BLaER1 (cell line): ENCODE results near the gene SPAM1.

Experiments
- H3K27ac ChIP-seq: shearing (Covaris generic); formaldehyde crosslinking; 2 replicates; pipeline ENCODE4 v1.8.1; 2022
- H3K27me3 ChIP-seq: shearing (Covaris generic); formaldehyde crosslinking; 2 replicates; pipeline ENCODE4 v1.8.1; 2022
- H3K36me3 ChIP-seq: shearing (Covaris generic); formaldehyde crosslinking; 2 replicates; pipeline ENCODE4 v1.8.1; 2022
- H3K4me1 ChIP-seq: shearing (Covaris generic); formaldehyde crosslinking; 2 replicates; pipeline ENCODE4 v1.8.1; 2022
- H3K4me2 ChIP-seq: shearing (Covaris generic); formaldehyde crosslinking; 2 replicates; pipeline ENCODE4 v1.8.1; 2022
- H3K4me3 ChIP-seq: shearing (Covaris generic); formaldehyde crosslinking; 2 replicates; pipeline ENCODE4 v1.8.1; 2022
- H3K9ac ChIP-seq: shearing (Covaris generic); formaldehyde crosslinking; 2 replicates; pipeline ENCODE4 v1.8.1; 2022
- H3K9me3 ChIP-seq: shearing (Covaris generic); formaldehyde crosslinking; 2 replicates; pipeline ENCODE4 v1.8.1; 2022
- H4K20me1 ChIP-seq: shearing (Covaris generic); formaldehyde crosslinking; 2 replicates; pipeline ENCODE4 v1.8.1; 2022
- Cebpa-rat ChIP-seq: shearing (Covaris generic); IDR thresholded peaks from 2 replicates; pipeline ENCODE4 v1.8.1; 2022

Gene SPAM1

GRCh38 chr7:123917878-123918277 lies 7.2 kb upstream of the SPAM1 start:
- no peaks in the 10 kb centered on the region for H3K4me1 ChIP-seq
- no peaks in the 10 kb centered on the region for H3K27me3 ChIP-seq
- H3K27ac ChIP-seq: no peak overlapping the region
- TF ChIP-seq Cebpa-rat: no peak
- no peaks in the 10 kb centered on the region for H4K20me1 ChIP-seq
- no peak overlapping the region for H3K4me3 ChIP-seq
- no peak overlapping the region for H3K9ac ChIP-seq
- no peaks in the 10 kb centered on the region for H3K36me3 ChIP-seq
- no peaks in the 10 kb centered on the region for H3K9me3 ChIP-seq
- H3K4me2 ChIP-seq: no peak overlapping the region

GRCh38 chr7:123918309-123918708 lies 6.7 kb upstream of the SPAM1 start:
- no peak overlapping the region for H3K9ac ChIP-seq
- H3K36me3 ChIP-seq: no peaks in the 10 kb centered on the region
- no peak overlapping the region for H3K4me3 ChIP-seq
- H3K4me1 ChIP-seq: no peaks in the 10 kb centered on the region
- no peaks in the 10 kb centered on the region for H3K9me3 ChIP-seq
- H4K20me1 ChIP-seq: no peaks in the 10 kb centered on the region
- no peaks in the 10 kb centered on the region for H3K27me3 ChIP-seq
- TF ChIP-seq Cebpa-rat: no peak
- H3K27ac ChIP-seq: no peak overlapping the region
- no peak overlapping the region for H3K4me2 ChIP-seq

- Histone ChIP-seq H3K9me3 (no peaks in the 10 kb centered on the region), H3K27ac (no peak overlapping the region), H3K4me2 (no peak overlapping the region), H3K4me3 (no peak overlapping the region), H3K36me3 (no peaks in the 10 kb centered on the region), H3K27me3 (no peaks in the 10 kb centered on the region), H3K4me1 (no peaks in the 10 kb centered on the region), H4K20me1 (no peaks in the 10 kb centered on the region), H3K9ac (no peak overlapping the region)
- no peak for TF ChIP-seq Cebpa-rat
Measured at GRCh38 chr7:123923599-123923998, 1.4 kb upstream of the SPAM1 start.

GRCh38 chr7:123929107-123929506 lies 4.1 kb downstream of the SPAM1 start:
- Histone ChIP-seq H3K4me1 (no peaks in the 10 kb centered on the region), H3K27ac (no peak overlapping the region), H3K4me2 (no peak overlapping the region), H3K4me3 (no peak overlapping the region), H3K9ac (no peak overlapping the region), H3K27me3 (no peaks in the 10 kb centered on the region), H3K9me3 (no peaks in the 10 kb centered on the region), H4K20me1 (no peaks in the 10 kb centered on the region), H3K36me3 (no peaks in the 10 kb centered on the region)
- TF ChIP-seq Cebpa-rat: no peak

- no peaks in the 10 kb centered on the region for H3K9me3 ChIP-seq
- no peak overlapping the region for H3K27ac ChIP-seq
Measured at GRCh38 chr7:123929655-123930054, 4.6 kb downstream of the SPAM1 start.

GRCh38 chr7:123935436-123936381 lies 10.7 kb downstream of the SPAM1 start:
- TF ChIP-seq Cebpa-rat: no peak
- Histone ChIP-seq H3K36me3 (no peaks in the 10 kb centered on the region), H3K27ac (no peak overlapping the region)

More at GRCh38 chr7:123929655-123930054, 4.6 kb downstream of the SPAM1 start:
- TF ChIP-seq Cebpa-rat: no peak
- no peak overlapping the region for H3K9ac ChIP-seq
- H4K20me1 ChIP-seq: no peaks in the 10 kb centered on the region
- no peaks in the 10 kb centered on the region for H3K4me1 ChIP-seq
- H3K36me3 ChIP-seq: no peaks in the 10 kb centered on the region
- H3K4me3 ChIP-seq: no peak overlapping the region
- H3K4me2 ChIP-seq: no peak overlapping the region
- H3K27me3 ChIP-seq: no peaks in the 10 kb centered on the region

GRCh38 chr7:123936388-123936787 lies 11.3 kb downstream of the SPAM1 start:
- Histone ChIP-seq H3K27me3 (no peaks in the 10 kb centered on the region), H4K20me1 (no peaks in the 10 kb centered on the region), H3K36me3 (no peaks in the 10 kb centered on the region), H3K27ac (no peak overlapping the region), H3K4me1 (no peaks in the 10 kb centered on the region), H3K9ac (no peak overlapping the region), H3K4me2 (no peak overlapping the region), H3K9me3 (no peaks in the 10 kb centered on the region), H3K4me3 (no peak overlapping the region)
- no peak for TF ChIP-seq Cebpa-rat

More at GRCh38 chr7:123935436-123936381, 10.7 kb downstream of the SPAM1 start:
- Histone ChIP-seq H3K27me3 (no peaks in the 10 kb centered on the region), H3K4me3 (no peak overlapping the region), H4K20me1 (no peaks in the 10 kb centered on the region), H3K9ac (no peak overlapping the region), H3K4me1 (no peaks in the 10 kb centered on the region), H3K4me2 (no peak overlapping the region), H3K9me3 (no peaks in the 10 kb centered on the region)

- no peak overlapping the region for H3K27ac ChIP-seq
- H3K27me3 ChIP-seq: no peaks in the 10 kb centered on the region
- H4K20me1 ChIP-seq: no peaks in the 10 kb centered on the region
- H3K9ac ChIP-seq: no peak overlapping the region
- no peaks in the 10 kb centered on the region for H3K9me3 ChIP-seq
- no peak overlapping the region for H3K4me2 ChIP-seq
- H3K4me3 ChIP-seq: no peak overlapping the region
- no peaks in the 10 kb centered on the region for H3K4me1 ChIP-seq
- no peak for TF ChIP-seq Cebpa-rat
- H3K36me3 ChIP-seq: no peaks in the 10 kb centered on the region
Measured at GRCh38 chr7:123939784-123940183, 14.7 kb downstream of the SPAM1 start.

GRCh38 chr7:123941391-123942180 lies 16.5 kb downstream of the SPAM1 start:
- Histone ChIP-seq H3K4me2 (no peak overlapping the region), H3K9me3 (no peaks in the 10 kb centered on the region), H4K20me1 (no peaks in the 10 kb centered on the region), H3K9ac (no peak overlapping the region), H3K36me3 (no peaks in the 10 kb centered on the region), H3K27me3 (no peaks in the 10 kb centered on the region), H3K4me1 (no peaks in the 10 kb centered on the region), H3K4me3 (no peak overlapping the region), H3K27ac (no peak overlapping the region)
- TF ChIP-seq Cebpa-rat: no peak

- Histone ChIP-seq H3K4me3 (no peak overlapping the region), H3K4me1 (no peaks in the 10 kb centered on the region), H3K9me3 (no peaks in the 10 kb centered on the region)
Measured at GRCh38 chr7:123944395-123944794, 19.4 kb downstream of the SPAM1 start.

More at GRCh38 chr7:123944395-123944794, 19.4 kb downstream of the SPAM1 start:
- H3K36me3 ChIP-seq: no peaks in the 10 kb centered on the region
- H3K27ac ChIP-seq: no peak overlapping the region
- TF ChIP-seq Cebpa-rat: no peak
- no peaks in the 10 kb centered on the region for H4K20me1 ChIP-seq
- no peak overlapping the region for H3K4me2 ChIP-seq
- H3K9ac ChIP-seq: no peak overlapping the region
- H3K27me3 ChIP-seq: no peaks in the 10 kb centered on the region
